HFFc6 (cell line): Measurements from ENCODE around the gene DCLK1. TPM values are rescaled to one million over a fixed set of nuclear protein-coding genes. Genes with fewer than 3 reads are reported as not detected.

ENCODE experiments used
- DNase-seq: peaks from one replicate; pipeline ENCODE4 v3.0.0-alpha.2; 2018
- H3K27ac Mint-ChIP-seq: 2 replicates; pipeline ENCODE4 v1.8.0; 2020; ENCODE audit warnings: mild to moderate bottlenecking, mixed read lengths
- H3K27me3 Mint-ChIP-seq: 2 replicates; pipeline ENCODE4 v1.8.0; 2021; ENCODE audit warnings: mild to moderate bottlenecking, moderate library complexity, mixed read lengths; ENCODE audit not compliant: insufficient read depth
- H3K36me3 Mint-ChIP-seq: 2 replicates; pipeline ENCODE4 v1.8.0; 2021; ENCODE audit warnings: low read depth, mixed read lengths
- H3K4me1 Mint-ChIP-seq: 2 replicates; pipeline ENCODE4 v1.8.0; 2020; ENCODE audit warnings: low read depth, mixed read lengths
- H3K4me3 Mint-ChIP-seq: 2 replicates; pipeline ENCODE4 v1.8.0; 2020; ENCODE audit warnings: mild to moderate bottlenecking, moderate library complexity, mixed read lengths
- H3K9me3 Mint-ChIP-seq: 2 replicates; pipeline ENCODE4 v1.8.0; 2020; ENCODE audit warnings: mild to moderate bottlenecking, mixed read lengths
- total RNA-seq, 6 experiments: library from RNA; stranded (reverse); fragmentation: NEBNext Ultra II Directional; extraction: Animal tissue kit (Norgen Biotek cat#: 25700); gene quantifications; 2 replicates in 1 of 6; 3 replicates in 5 of 6; pipeline ENCODE4 v1.2.3, GENCODE V29; 2021
- TF ChIP-seq, protein P1 (sequence below): fragments of 200-600 bp; sonication (generic); IDR thresholded peaks from 2 replicates; pipeline ENCODE4 v1.5.0; 2021; ENCODE audit warnings: antibody characterized with exemption, mild to moderate bottlenecking

The DCLK1 gene
- total RNA-seq, 6 experiments from 2014 or later = not detected

GRCh38 chr13:36143738-36144137 lies 12.6 kb upstream of the DCLK1 start:
- H3K27me3 Mint-ChIP-seq = no peaks in the 10 kb centered on the region
- H3K27ac Mint-ChIP-seq = no peak overlapping the region
- no peak overlapping the region for H3K4me3 Mint-ChIP-seq
- peaks cover 13% of the 10 kb centered on the region for H3K9me3 Mint-ChIP-seq
- TF ChIP-seq, protein P1, sequence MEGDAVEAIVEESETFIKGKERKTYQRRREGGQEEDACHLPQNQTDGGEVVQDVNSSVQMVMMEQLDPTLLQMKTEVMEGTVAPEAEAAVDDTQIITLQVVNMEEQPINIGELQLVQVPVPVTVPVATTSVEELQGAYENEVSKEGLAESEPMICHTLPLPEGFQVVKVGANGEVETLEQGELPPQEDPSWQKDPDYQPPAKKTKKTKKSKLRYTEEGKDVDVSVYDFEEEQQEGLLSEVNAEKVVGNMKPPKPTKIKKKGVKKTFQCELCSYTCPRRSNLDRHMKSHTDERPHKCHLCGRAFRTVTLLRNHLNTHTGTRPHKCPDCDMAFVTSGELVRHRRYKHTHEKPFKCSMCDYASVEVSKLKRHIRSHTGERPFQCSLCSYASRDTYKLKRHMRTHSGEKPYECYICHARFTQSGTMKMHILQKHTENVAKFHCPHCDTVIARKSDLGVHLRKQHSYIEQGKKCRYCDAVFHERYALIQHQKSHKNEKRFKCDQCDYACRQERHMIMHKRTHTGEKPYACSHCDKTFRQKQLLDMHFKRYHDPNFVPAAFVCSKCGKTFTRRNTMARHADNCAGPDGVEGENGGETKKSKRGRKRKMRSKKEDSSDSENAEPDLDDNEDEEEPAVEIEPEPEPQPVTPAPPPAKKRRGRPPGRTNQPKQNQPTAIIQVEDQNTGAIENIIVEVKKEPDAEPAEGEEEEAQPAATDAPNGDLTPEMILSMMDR = no peak
- H3K36me3 Mint-ChIP-seq = no peaks in the 10 kb centered on the region
- H3K4me1 Mint-ChIP-seq = no peaks in the 10 kb centered on the region
- no peak for DNase-seq

DNA sequence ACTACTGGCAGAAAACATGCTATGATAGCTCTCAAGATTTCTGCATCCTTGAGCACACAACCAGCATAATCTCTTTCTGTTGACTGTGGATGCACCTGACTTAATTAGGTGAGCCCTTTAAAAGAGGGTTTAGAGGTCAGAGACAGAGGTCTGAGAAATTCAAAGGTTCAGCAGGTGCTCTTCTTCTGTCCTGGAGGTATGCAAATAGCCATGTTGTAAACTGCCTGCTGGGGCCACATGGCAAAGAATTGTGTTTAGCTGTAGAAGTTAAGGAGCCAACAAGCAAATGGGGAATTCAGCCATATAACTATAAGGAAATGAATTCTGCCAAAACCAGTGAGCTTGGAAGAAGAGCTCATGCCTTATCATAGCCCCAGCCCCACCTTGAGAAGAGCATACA lies 11.6 kb upstream of the DCLK1 start:
- Mint-ChIP-seq H3K36me3 (no peaks in the 10 kb centered on the region), H3K9me3 (peaks cover 13% of the 10 kb centered on the region), H3K27me3 (no peaks in the 10 kb centered on the region), H3K4me1 (no peaks in the 10 kb centered on the region), H3K4me3 (no peak overlapping the region), H3K27ac (no peak overlapping the region)
- TF ChIP-seq, protein P1 = no peak
- no peak for DNase-seq

GRCh38 chr13:36135876-36136275 lies 4.7 kb upstream of the DCLK1 start:
- Mint-ChIP-seq H3K4me3 (no peak overlapping the region), H3K27me3 (peaks cover 4% of the 10 kb centered on the region)

GRCh38 chr13:36134632-36135031 lies 3.5 kb upstream of the DCLK1 start:
- TF ChIP-seq, protein P1 = no peak
- H3K36me3 Mint-ChIP-seq = no peaks in the 10 kb centered on the region
- peaks cover 9% of the 10 kb centered on the region for H3K9me3 Mint-ChIP-seq
- H3K27me3 Mint-ChIP-seq = peaks cover 11% of the 10 kb centered on the region
- no peaks in the 10 kb centered on the region for H3K4me1 Mint-ChIP-seq
- DNase-seq = no peak
- H3K4me3 Mint-ChIP-seq = no peak overlapping the region
- no peak overlapping the region for H3K27ac Mint-ChIP-seq

More at GRCh38 chr13:36135876-36136275, 4.7 kb upstream of the DCLK1 start:
- Mint-ChIP-seq H3K36me3 (no peaks in the 10 kb centered on the region), H3K9me3 (peaks cover 9% of the 10 kb centered on the region), H3K4me1 (no peaks in the 10 kb centered on the region), H3K27ac (no peak overlapping the region)
- TF ChIP-seq, protein P1 = no peak
- no peak for DNase-seq

DNA sequence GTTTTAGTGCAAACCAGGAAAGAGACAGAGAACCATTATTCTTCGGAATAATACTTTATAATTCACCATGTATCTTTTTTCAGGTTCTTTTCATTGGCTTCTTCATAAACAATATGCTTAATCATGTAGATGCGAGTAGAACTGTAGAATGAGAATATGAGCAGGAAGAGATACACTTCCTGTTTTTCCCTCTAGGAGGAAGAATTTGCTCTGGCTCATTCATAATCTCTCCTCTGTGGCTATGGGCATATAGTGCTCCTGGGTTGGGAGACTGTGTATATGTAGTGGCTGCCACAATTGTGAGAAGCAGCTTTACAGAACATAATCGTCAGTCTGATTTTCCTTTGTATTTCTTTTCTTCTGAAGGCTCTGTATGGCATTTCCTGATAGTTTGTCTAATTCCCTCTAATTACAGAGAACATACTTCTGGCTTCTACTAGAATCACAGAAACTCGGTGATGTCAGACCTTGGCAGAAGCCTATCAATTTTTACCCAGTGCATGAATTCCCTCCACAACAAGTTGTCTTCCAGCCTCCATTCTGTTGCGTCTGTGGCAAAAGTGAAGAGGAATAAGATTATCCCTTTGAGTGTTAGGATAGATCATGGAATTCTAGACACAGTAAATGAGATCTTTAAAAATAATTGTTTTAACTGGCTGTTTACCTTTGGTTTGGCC lies 2.9 kb upstream of the DCLK1 start:
- H3K27me3 Mint-ChIP-seq = peaks cover 11% of the 10 kb centered on the region
- no peak overlapping the region for H3K4me3 Mint-ChIP-seq
- TF ChIP-seq, protein P1 = no peak
- no peaks in the 10 kb centered on the region for H3K36me3 Mint-ChIP-seq
- no peak for DNase-seq
- no peaks in the 10 kb centered on the region for H3K4me1 Mint-ChIP-seq
- H3K27ac Mint-ChIP-seq = no peak overlapping the region
- H3K9me3 Mint-ChIP-seq = peaks cover 9% of the 10 kb centered on the region
